Measurements from ENCODE around the gene VPS4A.
"Not testable (repeated sequence)": the region's sequence is repeated elsewhere in the genome, so short reads cannot be mapped to it uniquely, and the experiment has no call there.

Gene VPS4A

GRCh38 chr16:69350536-69351133 is 39.5 kb downstream of the VPS4A start (continued):
- TF ChIP-seq TSHZ2 (CRISPR knock-in tag; IDR thresholded peaks at IDR 0.05): no peak

- no peak for ATAC-seq
- TF ChIP-seq GLIS3 (CRISPR knock-in tag; IDR thresholded peaks at IDR 0.05): no peak
- no peak for TF ChIP-seq RARB (CRISPR knock-in tag; IDR thresholded peaks at IDR 0.05)
- TF ChIP-seq ZNF8 (CRISPR knock-in tag; IDR thresholded peaks at IDR 0.05): no peak
- TF ChIP-seq ZNF70 (CRISPR knock-in tag; IDR thresholded peaks at IDR 0.05): no peak
- TF ChIP-seq ZC3H10 (CRISPR knock-in tag; IDR thresholded peaks at IDR 0.05): no peak
- no peak for TF ChIP-seq BACH2 (CRISPR knock-in tag; IDR thresholded peaks at IDR 0.05; ENCODE audit: borderline replicate concordance)
- TF ChIP-seq ZNF565 (CRISPR knock-in tag; conservative IDR thresholded peaks at IDR 0.05; ENCODE audit: low read depth): no peak
These were observed 40.3 kb downstream of the VPS4A start, which contains the start of gene TMED6 for GRCh38 chr16:69351309-69352027. Gene TMED6, minus strand, starts transcription at chr16:69351786. Its CDS starts 33 bp downstream, at chr16:69351753.

DNA sequence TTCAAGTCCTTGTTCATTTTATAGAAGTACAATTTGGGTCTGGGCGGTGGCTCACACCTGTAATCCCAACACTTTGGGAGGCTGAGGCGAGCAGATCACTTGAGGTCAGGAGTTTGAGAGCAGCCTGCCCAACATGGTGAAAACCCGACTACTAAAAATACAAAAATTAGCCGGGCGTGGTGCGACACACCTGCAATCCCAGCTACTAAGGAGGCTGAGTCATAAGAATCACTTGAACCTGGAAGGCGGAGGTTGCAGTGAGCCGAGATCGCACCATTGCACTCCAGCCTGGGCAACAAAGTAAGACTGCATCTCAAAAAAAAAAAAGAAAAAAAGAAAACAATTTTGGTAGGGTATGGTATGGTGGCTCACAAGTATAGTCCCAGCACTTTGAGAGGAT is 48.9 kb downstream of the VPS4A start:
- not testable (repeated sequence) for ATAC-seq

- TF ChIP-seq TCF4 (CRISPR knock-in tag; IDR thresholded peaks at IDR 0.05; ENCODE audit: borderline replicate concordance): no peak
- TF ChIP-seq GLIS3 (CRISPR knock-in tag; IDR thresholded peaks at IDR 0.05): no peak
- TF ChIP-seq, protein P1, sequence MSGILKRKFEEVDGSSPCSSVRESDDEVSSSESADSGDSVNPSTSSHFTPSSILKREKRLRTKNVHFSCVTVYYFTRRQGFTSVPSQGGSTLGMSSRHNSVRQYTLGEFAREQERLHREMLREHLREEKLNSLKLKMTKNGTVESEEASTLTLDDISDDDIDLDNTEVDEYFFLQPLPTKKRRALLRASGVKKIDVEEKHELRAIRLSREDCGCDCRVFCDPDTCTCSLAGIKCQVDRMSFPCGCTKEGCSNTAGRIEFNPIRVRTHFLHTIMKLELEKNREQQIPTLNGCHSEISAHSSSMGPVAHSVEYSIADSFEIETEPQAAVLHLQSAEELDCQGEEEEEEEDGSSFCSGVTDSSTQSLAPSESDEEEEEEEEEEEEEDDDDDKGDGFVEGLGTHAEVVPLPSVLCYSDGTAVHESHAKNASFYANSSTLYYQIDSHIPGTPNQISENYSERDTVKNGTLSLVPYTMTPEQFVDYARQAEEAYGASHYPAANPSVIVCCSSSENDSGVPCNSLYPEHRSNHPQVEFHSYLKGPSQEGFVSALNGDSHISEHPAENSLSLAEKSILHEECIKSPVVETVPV (CRISPR knock-in tag; IDR thresholded peaks at IDR 0.05): no peak
- TF ChIP-seq PATZ1 (CRISPR knock-in tag; IDR thresholded peaks at IDR 0.05; ENCODE audit: borderline replicate concordance): no peak
- no peak for TF ChIP-seq OSR1 (CRISPR knock-in tag; IDR thresholded peaks at IDR 0.05)
- TF ChIP-seq, protein P2, sequence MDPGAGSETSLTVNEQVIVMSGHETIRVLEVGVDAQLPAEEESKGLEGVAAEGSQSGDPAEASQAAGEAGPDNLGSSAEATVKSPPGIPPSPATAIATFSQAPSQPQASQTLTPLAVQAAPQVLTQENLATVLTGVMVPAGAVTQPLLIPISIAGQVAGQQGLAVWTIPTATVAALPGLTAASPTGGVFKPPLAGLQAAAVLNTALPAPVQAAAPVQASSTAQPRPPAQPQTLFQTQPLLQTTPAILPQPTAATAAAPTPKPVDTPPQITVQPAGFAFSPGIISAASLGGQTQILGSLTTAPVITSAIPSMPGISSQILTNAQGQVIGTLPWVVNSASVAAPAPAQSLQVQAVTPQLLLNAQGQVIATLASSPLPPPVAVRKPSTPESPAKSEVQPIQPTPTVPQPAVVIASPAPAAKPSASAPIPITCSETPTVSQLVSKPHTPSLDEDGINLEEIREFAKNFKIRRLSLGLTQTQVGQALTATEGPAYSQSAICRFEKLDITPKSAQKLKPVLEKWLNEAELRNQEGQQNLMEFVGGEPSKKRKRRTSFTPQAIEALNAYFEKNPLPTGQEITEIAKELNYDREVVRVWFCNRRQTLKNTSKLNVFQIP (CRISPR knock-in tag; IDR thresholded peaks at IDR 0.05; ENCODE audit: borderline replicate concordance, low read depth): no peak
- no peak for TF ChIP-seq BACH2 (CRISPR knock-in tag; IDR thresholded peaks at IDR 0.05; ENCODE audit: borderline replicate concordance)
- TF ChIP-seq PPARA (CRISPR knock-in tag; IDR thresholded peaks at IDR 0.05; ENCODE audit: borderline replicate concordance): no peak
- no peak for TF ChIP-seq RARB (CRISPR knock-in tag; IDR thresholded peaks at IDR 0.05)
- TF ChIP-seq ZFP30 (CRISPR knock-in tag; IDR thresholded peaks at IDR 0.05): no peak
- no peak for ATAC-seq
These were observed 52.1 kb downstream of the VPS4A start for GRCh38 chr16:69363281-69363717.

DNA sequence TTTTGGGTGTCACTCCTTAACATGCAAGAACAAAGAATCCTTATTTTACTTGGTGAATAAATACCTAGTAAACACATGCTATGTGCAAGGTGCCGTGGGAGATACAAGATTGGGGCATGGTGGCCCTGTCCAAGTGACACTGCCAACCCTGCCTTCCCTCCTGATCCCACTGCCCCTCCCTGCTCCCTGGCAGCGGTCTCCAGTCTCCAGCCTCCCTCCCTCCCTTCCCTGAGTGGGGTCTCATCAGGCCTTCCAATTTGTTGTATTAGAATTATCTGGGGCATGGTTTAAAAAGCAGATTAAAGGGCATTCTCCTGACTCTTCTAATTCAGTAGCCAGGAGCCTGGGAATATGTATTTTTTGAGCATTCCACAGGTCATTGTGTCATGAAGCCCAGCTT is 52.9 kb downstream of the VPS4A start:
- ATAC-seq: no peak
- no peak for TF ChIP-seq TCF4 (CRISPR knock-in tag; IDR thresholded peaks at IDR 0.05; ENCODE audit: borderline replicate concordance)
- TF ChIP-seq, protein P3, sequence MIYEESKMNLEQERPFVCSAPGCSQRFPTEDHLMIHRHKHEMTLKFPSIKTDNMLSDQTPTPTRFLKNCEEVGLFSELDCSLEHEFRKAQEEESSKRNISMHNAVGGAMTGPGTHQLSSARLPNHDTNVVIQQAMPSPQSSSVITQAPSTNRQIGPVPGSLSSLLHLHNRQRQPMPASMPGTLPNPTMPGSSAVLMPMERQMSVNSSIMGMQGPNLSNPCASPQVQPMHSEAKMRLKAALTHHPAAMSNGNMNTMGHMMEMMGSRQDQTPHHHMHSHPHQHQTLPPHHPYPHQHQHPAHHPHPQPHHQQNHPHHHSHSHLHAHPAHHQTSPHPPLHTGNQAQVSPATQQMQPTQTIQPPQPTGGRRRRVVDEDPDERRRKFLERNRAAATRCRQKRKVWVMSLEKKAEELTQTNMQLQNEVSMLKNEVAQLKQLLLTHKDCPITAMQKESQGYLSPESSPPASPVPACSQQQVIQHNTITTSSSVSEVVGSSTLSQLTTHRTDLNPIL (CRISPR knock-in tag; IDR thresholded peaks at IDR 0.05; ENCODE audit: low read depth): no peak
- TF ChIP-seq RARB (CRISPR knock-in tag; IDR thresholded peaks at IDR 0.05): no peak
- no peak for TF ChIP-seq BACH2 (CRISPR knock-in tag; IDR thresholded peaks at IDR 0.05; ENCODE audit: borderline replicate concordance)
- TF ChIP-seq ZC3H10 (CRISPR knock-in tag; IDR thresholded peaks at IDR 0.05): no peak
- TF ChIP-seq, protein P2 (CRISPR knock-in tag; IDR thresholded peaks at IDR 0.05; ENCODE audit: borderline replicate concordance, low read depth): no peak
- TF ChIP-seq SNAI2 (CRISPR knock-in tag; IDR thresholded peaks at IDR 0.05): no peak
- TF ChIP-seq ZNF70 (CRISPR knock-in tag; IDR thresholded peaks at IDR 0.05): no peak
- no peak for TF ChIP-seq ZFP30 (CRISPR knock-in tag; IDR thresholded peaks at IDR 0.05)
- no peak for TF ChIP-seq ZFP3 (CRISPR knock-in tag; IDR thresholded peaks at IDR 0.05)
- TF ChIP-seq TSHZ2 (CRISPR knock-in tag; IDR thresholded peaks at IDR 0.05): no peak
